Neuronal stem cell (in vitro differentiated cells): Measurements from ENCODE around the gene PFKP.
A peak's percentile ranks its signal among the peaks of the same experiment; 100 is the strongest.

Source experiments
- DNase-seq: peaks from one replicate; pipeline ENCODE4 v3.0.0-alpha.2; 2013; ENCODE audit warnings: low spot score
- H2AFZ ChIP-seq: one replicate; pipeline ENCODE4 v1.6.1; 2013; ENCODE audit warnings: mild to moderate bottlenecking, low read length, inconsistent platforms
- H2AK5ac ChIP-seq: 2 replicates; pipeline ENCODE4 v1.6.1; 2013; ENCODE audit warnings: low read depth, mild to moderate bottlenecking, inconsistent platforms, low read length, moderate library complexity, mixed read lengths
- H2BK120ac ChIP-seq: 2 replicates; pipeline ENCODE4 v1.6.1; 2013; ENCODE audit warnings: low read depth, mild to moderate bottlenecking, inconsistent platforms, low read length, moderate library complexity, mixed read lengths
- H2BK12ac ChIP-seq: one replicate; pipeline ENCODE4 v1.6.1; 2013; ENCODE audit warnings: low read length, inconsistent platforms
- H2BK15ac ChIP-seq: 2 replicates; pipeline ENCODE4 v1.6.1; 2013; ENCODE audit warnings: mild to moderate bottlenecking, low read length, inconsistent platforms, mixed read lengths
- H2BK5ac ChIP-seq: one replicate; pipeline ENCODE4 v1.6.1; 2013; ENCODE audit warnings: inconsistent platforms, mild to moderate bottlenecking, low read length, moderate library complexity
- H3K14ac ChIP-seq: one replicate; pipeline ENCODE4 v1.6.1; 2013; ENCODE audit warnings: low read length, inconsistent platforms
- H3K18ac ChIP-seq: 2 replicates; pipeline ENCODE4 v1.6.1; 2013; ENCODE audit warnings: low read length, inconsistent platforms
- H3K23ac ChIP-seq: 2 replicates; pipeline ENCODE4 v1.6.1; 2013; ENCODE audit warnings: low read depth, mild to moderate bottlenecking, mixed read lengths, low read length, inconsistent platforms; ENCODE audit not compliant: poor library complexity
- H3K27ac ChIP-seq: replicated peaks from 3 replicates; pipeline ENCODE4 v1.5.1; 2013; ENCODE audit warnings: low read length, inconsistent platforms
- H3K27me3 ChIP-seq, 3 experiments: 2 replicates each; pipeline ENCODE4 v1.6.1; 2013; ENCODE audit warnings: low read length in 3 of 3, mild to moderate bottlenecking in 2 of 3, inconsistent platforms in 1 of 3, low read depth in 1 of 3, mixed read lengths in 1 of 3, moderate library complexity in 1 of 3; ENCODE audit not compliant: control insufficient read depth in 3 of 3, insufficient read depth in 3 of 3
- H3K36me3 ChIP-seq, 2 donors: replicated peaks in 1 of 2; 2 replicates each; pipeline ENCODE4 v1.6.1; 2013; ENCODE audit warnings: low read length in 2 of 2; ENCODE audit not compliant: control insufficient read depth in 2 of 2, insufficient read depth in 2 of 2
- H3K4ac ChIP-seq: 2 replicates; pipeline ENCODE4 v1.6.1; 2013; ENCODE audit warnings: inconsistent platforms, mild to moderate bottlenecking, low read length, moderate library complexity
- H3K4me1 ChIP-seq, 2 donors: 1 replicate in 1 of 2; 2 replicates in 1 of 2; pipeline ENCODE4 v1.6.1; 2013; ENCODE audit warnings: low read length in 2 of 2, low read depth in 1 of 2; ENCODE audit not compliant: control insufficient read depth in 2 of 2, insufficient read depth in 1 of 2
- H3K4me2 ChIP-seq: one replicate; pipeline ENCODE4 v1.6.1; 2013; ENCODE audit warnings: mild to moderate bottlenecking, low read length, inconsistent platforms; ENCODE audit not compliant: insufficient read depth, poor library complexity, severe bottlenecking
- H3K4me3 ChIP-seq, 2 donors: 2 replicates each; pipeline ENCODE4 v1.5.1; 2013; ENCODE audit warnings: low read length in 2 of 2, mild to moderate bottlenecking in 2 of 2, inconsistent platforms in 1 of 2, moderate library complexity in 1 of 2
- H3K79me1 ChIP-seq: one replicate; pipeline ENCODE4 v1.6.1; 2013; ENCODE audit warnings: low read depth, mild to moderate bottlenecking, inconsistent platforms, low read length, moderate library complexity
- H3K9ac ChIP-seq: one replicate; pipeline ENCODE4 v1.6.1; 2013; ENCODE audit warnings: mild to moderate bottlenecking, low read depth, low read length, inconsistent platforms; ENCODE audit not compliant: poor library complexity
- H3K9me3 ChIP-seq, 2 donors: replicated peaks in 1 of 2; 2 replicates each; pipeline versions ENCODE3 to v1.6.1; 2013; ENCODE audit warnings: low read length in 2 of 2, mild to moderate bottlenecking in 2 of 2, inconsistent platforms in 1 of 2, low read depth in 1 of 2, mixed read lengths in 1 of 2, moderate library complexity in 1 of 2; ENCODE audit not compliant: control insufficient read depth in 2 of 2, insufficient read depth in 1 of 2
- H4K8ac ChIP-seq: one replicate; pipeline ENCODE4 v1.6.1; 2013; ENCODE audit warnings: low read depth, mild to moderate bottlenecking, inconsistent platforms, low read length, moderate library complexity
- H4K91ac ChIP-seq: one replicate; pipeline ENCODE4 v1.6.1; 2013; ENCODE audit warnings: low read length, low read depth, mild to moderate bottlenecking, inconsistent platforms; ENCODE audit not compliant: poor library complexity
- WGBS, 2 donors: extraction: QIAGEN DNeasy Blood & Tissue Kit; methylation state at CpG; one replicate each; pipeline ENCODE4 v1.1.7; 2013; ENCODE audit warnings: missing lambda C conversion rate in 2 of 2, mixed read lengths in 1 of 2; ENCODE audit not compliant: insufficient read length in 2 of 2, insufficient replicate concordance in 1 of 2; ENCODE audit errors: extremely low coverage in 2 of 2; 5-methylcytosine and 5-hydroxymethylcytosine counted together

Gene PFKP

GRCh38 chr10:3185386-3185785 is 118.0 kb downstream of the PFKP start:
- Histone ChIP-seq H2BK12ac (no peak overlapping the region), H3K9me3 (peaks cover 2 to 3% of the 10 kb centered on the region in 2 donors), H3K36me3 (no peaks in the 10 kb centered on the region), H3K4me2 (no peak overlapping the region), H3K4ac (no peak overlapping the region), H3K79me1 (no peaks in the 10 kb centered on the region), H3K27me3 (no peaks in the 10 kb centered on the region), H2AFZ (no peak overlapping the region), H4K91ac (no peak overlapping the region), H3K4me3 (no peak overlapping the region), H3K27ac (no peak overlapping the region), H3K18ac (no peak overlapping the region), H4K8ac (no peak overlapping the region), H3K9ac (no peak overlapping the region), H3K23ac (no peak overlapping the region), H2BK15ac (no peak overlapping the region), H3K4me1 (peaks cover 0 to 3% of the 10 kb centered on the region in 2 donors), H2BK120ac (no peak overlapping the region), H3K14ac (no peak overlapping the region), H2AK5ac (peak overlapping the region; percentile 65), H2BK5ac (no peak overlapping the region)
- DNase-seq: no peak
- WGBS, 2 donors: no CpG with 5 or more reads among the region's 6 CpGs

GRCh38 chr10:3186368-3186767 is 119.0 kb downstream of the PFKP start:
- DNase-seq: no peak
- Histone ChIP-seq H3K4me2 (no peak overlapping the region), H2BK15ac (no peak overlapping the region), H4K91ac (no peak overlapping the region), H3K9me3 (peaks cover 2 to 3% of the 10 kb centered on the region in 2 donors), H3K4me1 (peaks cover 0 to 3% of the 10 kb centered on the region in 2 donors), H3K4me3 (no peak overlapping the region), H3K23ac (no peak overlapping the region), H3K27me3 (no peaks in the 10 kb centered on the region), H2AFZ (no peak overlapping the region), H3K18ac (no peak overlapping the region), H3K27ac (no peak overlapping the region), H3K36me3 (no peaks in the 10 kb centered on the region), H3K4ac (no peak overlapping the region), H4K8ac (no peak overlapping the region), H2BK5ac (no peak overlapping the region), H2BK120ac (no peak overlapping the region), H2AK5ac (no peak overlapping the region), H3K14ac (no peak overlapping the region), H3K9ac (no peak overlapping the region), H3K79me1 (no peaks in the 10 kb centered on the region), H2BK12ac (no peak overlapping the region)
- no CpG with 5 or more reads among the region's 6 CpGs for WGBS, 2 donors
